Left renal pelvis (tissue), 4 donors: ENCODE data around the gene POLD2. TPM values are rescaled to one million over a fixed set of nuclear protein-coding genes. Genes with fewer than 3 reads are reported as not detected.
A peak's percentile ranks its signal among the peaks of the same experiment; 100 is the strongest.

Source experiments
- DNase-seq, 4 donors: peaks; one replicate each; pipeline ENCODE4 v3.0.0-alpha.2; 2013; ENCODE audit warnings: low read depth in 4 of 4, low spot score in 3 of 4
- polyA plus RNA-seq, 4 donors: library from polyadenylated mRNA; unstranded; fragments of 120-200 nt; gene quantifications; one replicate each; pipeline ENCODE4 v1.2.1, GENCODE V29; 2013; ENCODE audit not compliant: insufficient read length in 4 of 4

Gene POLD2
- polyA plus RNA-seq, 4 donors, result 96.7 to 117 (median 113) TPM

DNA sequence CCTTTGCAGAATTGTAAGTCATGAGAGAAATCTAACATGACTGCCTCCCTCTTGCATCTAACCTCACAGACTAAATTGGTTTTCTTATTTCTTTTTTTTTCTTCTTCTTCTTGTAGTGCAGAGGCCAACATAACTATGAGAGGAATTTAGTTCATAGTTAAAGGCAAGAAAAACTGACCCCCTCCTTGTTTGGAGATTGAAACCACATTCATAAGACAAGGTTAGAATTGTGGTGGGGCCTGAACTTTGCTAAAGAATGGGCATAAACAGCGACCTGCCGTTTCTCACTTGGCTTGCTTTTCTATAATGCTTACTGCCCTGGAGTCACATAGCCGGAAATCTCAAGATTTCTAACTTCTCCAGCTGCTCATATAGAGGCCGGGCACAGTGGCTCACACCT, 38.6 kb downstream of the POLD2 start:
- DNase-seq, result no peak

DNA sequence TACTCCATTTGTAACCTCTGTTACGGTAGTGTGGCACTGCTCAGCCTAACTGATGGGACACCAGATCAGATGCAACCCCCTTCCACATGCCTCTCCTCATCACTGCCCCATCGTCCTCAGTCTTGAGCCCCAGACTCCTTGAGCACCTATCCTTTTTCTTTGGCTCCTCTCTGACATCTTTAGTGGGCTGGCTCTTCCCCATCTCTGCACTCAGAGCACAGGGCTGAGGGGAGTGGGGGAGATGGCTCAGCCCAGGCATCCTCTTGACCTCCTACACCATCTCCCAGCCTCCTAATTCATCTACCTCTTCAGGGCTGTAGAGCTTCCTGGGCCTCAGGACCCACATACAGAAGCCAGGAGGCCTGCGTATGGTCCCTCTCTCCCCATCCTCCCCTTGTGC, 39.6 kb downstream of the POLD2 start:
- DNase-seq, result no peak

- peak; percentile 92 to 97 (median 94) for DNase-seq
These were observed 40.7 kb downstream of the POLD2 start for GRCh38 chr7:44082541-44083207.

GRCh38 chr7:44081266-44081748, 42.0 kb downstream of the POLD2 start:
- no peak for DNase-seq

DNA sequence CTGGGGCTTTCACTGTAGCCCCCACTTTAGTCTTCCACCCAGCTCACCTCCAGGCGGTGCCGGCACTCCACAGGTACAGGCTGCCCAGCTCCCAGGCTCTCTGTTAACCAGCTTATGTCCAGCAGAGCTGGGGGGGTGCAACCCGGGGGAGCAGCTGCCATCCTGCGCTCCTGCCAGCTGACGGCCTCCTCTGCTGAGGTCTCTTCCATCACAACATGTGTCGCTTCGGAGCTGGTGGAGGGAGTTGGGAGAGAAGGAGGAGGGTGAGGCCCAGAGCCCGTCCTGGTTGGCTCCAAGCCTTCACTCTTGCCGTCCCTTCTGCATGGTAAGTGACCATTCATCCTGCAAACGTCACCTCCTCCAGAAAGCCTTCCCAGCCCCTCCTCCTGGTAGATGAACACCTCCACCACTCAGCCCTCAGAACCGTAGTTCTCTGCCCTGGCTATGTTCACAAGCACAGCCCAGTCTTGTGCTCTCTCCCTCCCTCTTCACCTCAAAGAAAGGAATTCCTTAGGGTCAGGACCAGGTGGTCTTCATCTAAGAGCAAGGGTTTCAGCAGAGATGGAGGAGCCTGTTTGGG, 42.6 kb downstream of the POLD2 start:
- no peak for DNase-seq

DNA sequence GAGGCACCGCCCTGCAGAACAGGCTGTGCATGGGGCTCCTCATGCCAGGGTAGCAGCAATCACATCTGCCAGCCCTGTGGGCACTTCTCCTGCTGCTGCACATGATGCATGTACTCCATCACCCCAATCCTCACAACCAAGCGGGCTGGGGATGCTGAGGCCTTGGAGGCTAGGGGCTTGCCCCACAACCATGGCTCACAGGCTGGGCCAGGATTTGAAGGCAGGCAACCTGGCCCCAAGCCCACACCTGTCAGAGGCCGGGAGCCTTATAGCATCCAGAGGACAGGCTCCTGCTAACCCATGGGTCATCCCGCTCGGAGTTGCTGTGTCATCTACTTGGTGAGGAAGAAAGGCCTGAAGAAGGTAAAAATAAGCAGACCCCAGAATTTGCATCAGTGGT, 43.2 kb downstream of the POLD2 start:
- DNase-seq, result no peak

DNA sequence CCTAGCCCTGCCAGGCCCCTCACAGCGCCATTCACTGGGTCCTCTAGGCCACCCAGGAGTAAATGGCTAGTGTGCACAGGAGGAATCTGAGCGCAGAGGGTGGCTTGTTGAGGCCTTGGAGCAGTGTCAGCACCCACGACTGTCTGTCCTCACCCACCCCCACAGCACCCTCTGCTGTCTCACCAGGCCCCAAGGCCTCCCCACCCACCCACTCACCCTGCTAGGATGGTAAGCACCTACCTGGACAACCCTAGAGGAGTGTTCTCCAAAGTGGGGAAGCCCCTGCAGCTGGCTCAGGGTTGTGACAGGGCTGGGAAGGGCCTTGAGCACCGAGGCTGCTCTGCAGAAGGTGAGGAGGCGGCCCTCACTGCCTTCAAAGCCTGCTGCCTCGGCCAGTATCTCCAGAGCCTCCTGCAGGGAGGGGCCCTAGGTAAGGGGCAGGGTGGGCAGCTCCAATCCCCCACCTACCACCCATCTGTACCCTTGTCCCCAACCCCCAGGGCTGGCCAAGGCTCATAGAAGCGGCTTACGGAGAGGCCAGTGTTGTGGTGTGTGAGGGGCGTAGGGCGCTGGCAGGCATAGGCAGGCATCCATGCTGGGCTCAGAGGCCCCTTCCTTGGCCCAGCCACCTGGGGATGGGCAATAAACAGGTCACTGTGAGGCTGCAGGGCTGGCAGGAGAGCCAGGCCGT, 43.9 kb downstream of the POLD2 start:
- DNase-seq, result no peak

GRCh38 chr7:44078521-44078920, 44.8 kb downstream of the POLD2 start:
- peak in 2 of 4 donors; percentile 53 to 55 for DNase-seq

- DNase-seq, result no peak
These were observed 45.7 kb downstream of the POLD2 start for GRCh38 chr7:44077681-44078091.

- no peak for DNase-seq
These were observed 46.3 kb downstream of the POLD2 start for GRCh38 chr7:44077061-44077460.

DNA sequence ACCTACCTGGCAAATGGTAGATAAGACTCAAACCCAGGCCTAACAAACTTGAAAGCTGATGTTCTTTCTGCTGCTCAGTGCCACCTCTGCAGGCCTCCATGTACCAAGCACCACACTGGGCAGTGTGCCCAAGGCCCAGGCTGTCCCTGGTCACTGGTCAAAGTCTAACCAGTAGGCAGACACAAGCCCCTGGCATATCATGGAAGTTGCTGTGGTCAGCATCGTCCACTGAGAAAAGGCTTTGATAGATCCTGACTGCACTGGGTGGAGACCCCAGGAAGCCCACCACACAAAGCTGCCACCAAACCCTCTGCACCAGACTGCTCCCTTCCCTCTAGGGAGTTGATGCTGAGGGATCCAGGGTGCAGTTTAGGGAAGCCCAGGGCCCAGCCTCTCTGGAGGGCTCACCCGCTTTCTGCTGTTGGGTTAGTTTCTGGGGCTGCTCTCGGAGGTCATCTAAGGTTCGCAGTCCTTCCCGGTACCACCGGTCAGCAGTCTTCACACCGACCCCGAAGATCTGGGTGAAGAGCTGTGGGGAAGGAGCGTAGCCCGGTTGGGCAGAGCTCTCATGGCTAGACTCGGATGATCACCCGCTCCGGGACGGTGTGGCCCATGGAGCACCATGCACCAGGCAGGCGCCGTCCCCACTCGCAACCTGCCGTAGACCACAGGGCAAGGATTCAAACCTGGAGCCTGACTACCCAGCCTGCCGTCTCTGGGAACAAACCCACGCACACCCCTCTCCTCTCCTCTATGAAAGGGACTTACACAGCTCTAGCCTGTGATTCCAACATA, 47.0 kb downstream of the POLD2 start:
- no peak for DNase-seq

DNA sequence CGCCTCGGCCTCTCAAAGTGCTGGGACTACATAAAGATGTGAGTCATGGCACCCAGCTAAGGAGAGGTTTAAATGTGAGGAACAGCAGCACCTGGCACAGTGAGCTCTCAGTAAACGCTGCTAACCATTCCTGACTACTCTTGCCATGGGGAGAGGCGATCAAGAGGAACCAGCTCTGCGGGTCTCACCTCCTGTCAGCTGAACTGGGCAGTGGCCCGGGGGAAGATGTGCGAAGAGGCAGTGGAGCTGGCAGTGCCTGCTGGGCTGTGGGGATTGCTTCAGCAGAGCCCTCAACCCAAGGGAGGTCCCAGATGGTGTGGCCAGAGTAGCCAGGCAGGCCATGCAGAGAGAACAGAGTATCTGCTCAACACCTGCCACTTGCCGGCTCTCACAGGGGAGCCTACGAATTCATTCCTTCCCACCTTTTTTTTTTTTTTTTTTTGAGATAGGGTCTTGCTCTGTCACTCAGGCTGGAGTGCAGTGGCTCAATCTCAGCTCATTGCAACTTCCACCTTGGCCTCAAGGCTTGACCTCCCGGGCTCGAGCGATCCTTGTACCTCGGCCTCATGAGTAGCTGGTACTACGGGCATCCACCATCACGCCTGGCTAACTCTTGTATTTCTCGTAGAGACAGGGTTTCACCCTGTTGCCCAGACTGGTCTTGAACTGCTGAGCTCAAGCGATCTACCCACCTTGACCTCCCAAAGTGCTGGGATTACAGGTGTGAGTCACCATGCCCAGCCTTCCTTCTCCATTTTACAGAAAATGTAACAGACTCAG, 47.9 kb downstream of the POLD2 start:
- DNase-seq, result no peak

- DNase-seq, result no peak
These were observed 49.0 kb downstream of the POLD2 start for GRCh38 chr7:44074349-44074695.

DNA sequence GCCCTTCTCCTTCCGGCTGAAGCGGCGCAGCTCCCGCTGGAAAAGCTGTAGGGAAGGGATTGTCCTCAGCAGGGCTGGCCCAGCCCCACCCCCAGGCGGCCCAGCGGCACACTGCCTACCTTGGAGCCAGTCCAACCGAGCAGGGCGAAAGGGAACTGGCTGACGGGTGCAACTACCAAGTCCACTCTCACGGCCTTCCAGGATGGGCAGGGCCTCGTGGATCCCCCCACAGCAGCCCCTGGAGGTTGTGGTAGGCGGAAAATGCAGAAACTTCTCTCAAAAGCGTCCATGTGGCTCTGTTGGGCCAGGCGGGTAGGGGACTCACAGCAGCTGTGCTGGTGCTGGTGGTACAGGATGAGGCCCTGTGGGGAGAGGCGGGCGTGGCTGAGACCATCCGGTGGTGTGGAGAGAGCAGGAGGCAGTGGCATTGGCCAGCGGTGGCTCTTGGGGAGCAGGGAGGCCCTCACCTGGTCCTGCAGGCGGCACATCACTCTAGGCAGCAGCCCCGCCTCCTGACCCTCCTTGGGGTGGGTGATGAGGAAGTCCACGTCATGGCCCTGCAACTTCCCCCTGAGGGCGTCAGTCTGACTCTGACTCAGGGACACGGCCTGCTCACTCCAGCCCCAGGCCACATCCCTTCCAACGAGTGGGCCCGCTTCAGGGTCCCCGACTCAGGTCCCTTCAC, 49.5 kb downstream of the POLD2 start:
- no peak for DNase-seq

- DNase-seq, result no peak
These were observed 50.8 kb downstream of the POLD2 start for GRCh38 chr7:44072364-44073231.

- DNase-seq, result no peak
These were observed 51.5 kb downstream of the POLD2 start for GRCh38 chr7:44071726-44072363.

DNA sequence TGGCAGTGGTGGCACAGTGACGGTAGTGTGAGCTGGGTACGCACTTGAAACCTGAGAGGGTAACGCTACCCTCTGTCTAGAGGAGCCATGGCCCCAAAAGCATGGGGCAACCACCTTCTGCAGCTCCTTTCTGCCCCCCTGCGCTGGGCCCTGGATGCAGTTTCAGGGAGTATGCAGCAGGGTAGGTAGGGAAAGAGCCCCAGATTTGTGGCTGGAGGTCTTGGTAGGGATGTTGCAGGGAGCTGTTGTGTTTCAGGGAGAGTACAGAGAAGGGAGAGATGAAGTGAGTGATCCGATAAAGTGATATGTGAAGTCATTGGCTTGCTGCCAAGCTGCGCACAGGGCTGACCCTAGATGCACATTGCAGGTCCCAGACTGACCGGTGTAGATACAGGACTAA, 55.3 kb downstream of the POLD2 start:
- DNase-seq, result no peak
